ENCODE data around the gene UBE2D3.

DNA sequence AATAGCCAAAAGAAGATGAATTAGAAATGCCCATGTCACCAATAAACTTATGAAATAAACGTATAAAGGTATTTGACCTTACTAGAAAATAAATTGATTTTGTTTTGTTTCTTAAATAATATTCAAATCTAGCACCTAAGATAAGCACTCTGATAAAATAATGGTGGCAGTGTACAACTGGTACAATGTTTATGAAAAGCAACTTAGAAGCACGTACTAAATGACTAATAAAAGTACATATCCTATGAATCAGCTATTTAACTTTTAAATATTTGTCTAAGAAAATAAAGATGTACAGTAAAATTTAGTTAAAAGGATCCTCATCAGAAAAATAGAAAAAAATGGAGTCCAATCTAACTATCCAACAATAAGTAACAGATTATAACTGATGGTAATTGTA, 73.3 kb downstream of the UBE2D3 start:
- TF ChIP-seq POLR2A (IDR thresholded peaks at IDR 0.05): no peak
- TF ChIP-seq, protein P1, sequence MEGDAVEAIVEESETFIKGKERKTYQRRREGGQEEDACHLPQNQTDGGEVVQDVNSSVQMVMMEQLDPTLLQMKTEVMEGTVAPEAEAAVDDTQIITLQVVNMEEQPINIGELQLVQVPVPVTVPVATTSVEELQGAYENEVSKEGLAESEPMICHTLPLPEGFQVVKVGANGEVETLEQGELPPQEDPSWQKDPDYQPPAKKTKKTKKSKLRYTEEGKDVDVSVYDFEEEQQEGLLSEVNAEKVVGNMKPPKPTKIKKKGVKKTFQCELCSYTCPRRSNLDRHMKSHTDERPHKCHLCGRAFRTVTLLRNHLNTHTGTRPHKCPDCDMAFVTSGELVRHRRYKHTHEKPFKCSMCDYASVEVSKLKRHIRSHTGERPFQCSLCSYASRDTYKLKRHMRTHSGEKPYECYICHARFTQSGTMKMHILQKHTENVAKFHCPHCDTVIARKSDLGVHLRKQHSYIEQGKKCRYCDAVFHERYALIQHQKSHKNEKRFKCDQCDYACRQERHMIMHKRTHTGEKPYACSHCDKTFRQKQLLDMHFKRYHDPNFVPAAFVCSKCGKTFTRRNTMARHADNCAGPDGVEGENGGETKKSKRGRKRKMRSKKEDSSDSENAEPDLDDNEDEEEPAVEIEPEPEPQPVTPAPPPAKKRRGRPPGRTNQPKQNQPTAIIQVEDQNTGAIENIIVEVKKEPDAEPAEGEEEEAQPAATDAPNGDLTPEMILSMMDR (IDR thresholded peaks at IDR 0.05): no peak
- TF ChIP-seq POLR2AphosphoS5 (IDR thresholded peaks at IDR 0.05): no peak

Measured in breast epithelium (tissue), 3 donors.